GM18508 (cell line): Measurements from ENCODE around the gene PIGP.
"Not testable (repeated sequence)": the region's sequence is repeated elsewhere in the genome, so short reads cannot be mapped to it uniquely, and the experiment has no call there.

Experiments
- ATAC-seq: cut with Tn5 transposase; IDR thresholded peaks from one replicate; pipeline ENCODE4 v1.9.1; 2021; ENCODE audit warnings: moderate number of reproducible peaks; ENCODE audit not compliant: insufficient read depth, unreplicated experiment

Gene PIGP

GRCh38 chr21:37047079-37047478 is 25.8 kb downstream of the PIGP start:
- no peak for ATAC-seq

GRCh38 chr21:37045556-37045955 is 27.3 kb downstream of the PIGP start:
- ATAC-seq, result no peak

- no peak for ATAC-seq
Observed at GRCh38 chr21:37045149-37045548, 27.7 kb downstream of the PIGP start.

GRCh38 chr21:37044643-37045042 is 28.2 kb downstream of the PIGP start:
- ATAC-seq, result no peak

GRCh38 chr21:37043818-37044217 is 29.1 kb downstream of the PIGP start:
- ATAC-seq, result no peak

- ATAC-seq, result no peak
Observed at GRCh38 chr21:37041706-37042271, 31.1 kb downstream of the PIGP start.

GRCh38 chr21:37040212-37040611 is 32.7 kb downstream of the PIGP start:
- ATAC-seq, result no peak

- ATAC-seq, result no peak
Observed at GRCh38 chr21:37039411-37040075, 33.3 kb downstream of the PIGP start.

GRCh38 chr21:37036177-37036576 is 36.7 kb downstream of the PIGP start:
- ATAC-seq, result no peak

- not testable (repeated sequence) for ATAC-seq
Observed at GRCh38 chr21:37034394-37034793, 38.5 kb downstream of the PIGP start.

GRCh38 chr21:37032877-37033471 is 39.9 kb downstream of the PIGP start:
- ATAC-seq, result no peak

- no peak for ATAC-seq
Observed at GRCh38 chr21:37032293-37032692, 40.6 kb downstream of the PIGP start.

GRCh38 chr21:37030864-37031263 is 42.0 kb downstream of the PIGP start:
- ATAC-seq, result no peak

- no peak for ATAC-seq
Observed at GRCh38 chr21:37028570-37028969, 44.3 kb downstream of the PIGP start.

- no peak for ATAC-seq
Observed at GRCh38 chr21:37026499-37026898, 46.4 kb downstream of the PIGP start.

GRCh38 chr21:37017951-37018679 is 54.8 kb downstream of the PIGP start:
- ATAC-seq, result no peak
